NCI-H2227 (cell line): ENCODE data around the gene GET3.
"Not testable (repeated sequence)": the region's sequence is repeated elsewhere in the genome, so short reads cannot be mapped to it uniquely, and the experiment has no call there.

Experiments
- DNase-seq: peaks from one replicate; lab custom pipeline; 2025; ENCODE audit not compliant: unreplicated experiment; lab: John Stamatoyannopoulos, UW

Gene GET3

DNA sequence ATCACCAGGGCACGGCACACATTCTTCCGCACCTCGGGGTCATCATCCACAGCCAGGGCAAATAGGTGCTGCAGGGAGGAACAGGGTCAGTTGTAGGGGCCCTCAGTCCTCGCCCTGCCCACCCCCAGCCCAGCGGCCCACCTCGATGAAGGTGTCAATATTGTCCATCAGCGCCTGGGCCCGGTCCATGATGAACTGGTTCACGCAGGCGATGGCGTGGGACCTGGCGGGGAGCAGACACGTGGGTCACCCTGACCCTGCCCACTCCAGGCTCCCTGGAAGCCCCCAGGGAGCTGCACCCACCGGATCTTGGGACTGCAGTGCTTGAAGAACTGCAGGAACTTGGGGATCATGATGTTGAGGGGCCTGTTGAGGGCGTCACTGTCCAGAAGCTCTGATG, 22.2 kb upstream of the GET3 start:
- DNase-seq, result no peak

DNA sequence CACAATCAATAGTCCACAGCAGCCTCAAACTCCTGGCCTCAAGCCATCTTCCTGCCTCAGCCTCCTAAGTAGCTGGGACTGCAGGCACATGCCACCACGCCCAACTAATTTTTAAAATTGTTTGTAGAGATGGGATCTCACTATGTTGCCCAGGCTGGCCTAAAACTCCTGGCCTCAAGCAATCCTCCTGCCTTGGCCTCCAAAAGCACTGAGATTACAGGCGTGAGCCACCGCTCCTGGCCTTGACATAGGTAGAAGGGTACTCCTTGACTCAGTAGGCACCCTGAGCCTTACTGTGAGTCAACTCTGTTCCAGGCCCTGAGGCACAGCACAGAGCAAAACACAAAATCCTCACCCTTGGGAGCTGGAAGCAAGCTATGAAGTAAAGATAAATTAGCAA, 21.4 kb upstream of the GET3 start:
- no peak for DNase-seq

DNA sequence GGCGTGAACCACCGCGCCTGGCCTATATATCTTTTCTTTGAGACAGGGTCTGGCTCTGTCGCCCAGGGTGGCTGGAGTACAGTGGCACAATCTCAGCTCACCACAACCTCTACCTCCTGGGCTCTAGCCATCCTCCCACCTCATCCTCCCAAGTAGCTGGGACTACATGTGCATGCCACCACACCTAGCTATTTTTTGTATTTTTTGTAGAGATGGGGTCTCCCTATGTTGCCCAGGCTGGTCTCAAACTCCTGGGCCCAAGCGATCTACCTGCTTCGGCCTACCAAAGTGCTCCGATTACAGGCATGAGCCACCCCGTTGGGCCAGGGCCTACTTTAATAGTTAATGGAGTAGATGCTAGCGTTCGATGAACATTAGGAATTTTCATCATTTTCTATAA, 17.0 kb upstream of the GET3 start:
- DNase-seq, result no peak

DNA sequence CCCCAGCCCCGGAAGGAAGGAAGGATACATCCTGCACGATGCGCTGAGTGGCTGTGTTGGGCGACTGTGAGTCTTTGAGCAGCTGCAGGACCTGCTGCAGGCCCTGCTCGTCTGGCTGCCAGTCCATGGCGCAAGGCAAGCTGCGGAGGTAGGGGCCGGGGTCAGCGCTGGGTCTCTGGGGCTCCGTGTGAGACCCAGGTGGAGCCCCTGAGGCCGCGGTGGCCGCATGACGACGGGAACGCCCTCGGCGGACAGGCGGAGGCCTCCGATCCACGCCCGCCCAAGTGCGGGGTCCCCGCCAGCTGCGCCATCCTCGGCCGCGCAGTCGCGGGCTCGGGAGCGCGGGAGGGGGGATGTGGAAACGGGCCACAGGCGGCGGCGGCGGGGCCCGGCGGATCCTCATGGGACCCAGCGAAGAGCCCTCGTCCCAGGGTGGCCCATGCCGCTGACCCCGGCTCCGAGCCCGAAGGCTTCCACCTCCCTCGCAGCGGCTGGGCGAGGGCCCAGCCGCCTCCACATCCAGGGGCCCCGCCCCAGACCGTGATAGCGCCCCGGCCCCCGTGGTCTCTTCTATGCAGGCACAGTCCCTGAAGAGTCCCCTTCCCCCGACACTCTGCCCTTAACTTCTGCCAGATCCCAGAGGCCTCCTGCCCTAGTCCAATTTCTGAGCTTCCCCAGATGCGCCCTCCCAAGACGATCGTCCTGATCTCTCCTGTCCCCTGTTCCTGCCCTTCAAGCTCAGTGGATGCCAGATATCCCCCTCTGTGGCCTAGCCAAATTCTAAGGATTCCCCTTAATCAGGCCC, 16.2 kb upstream of the GET3 start:
- peak; percentile 53 for DNase-seq

DNA sequence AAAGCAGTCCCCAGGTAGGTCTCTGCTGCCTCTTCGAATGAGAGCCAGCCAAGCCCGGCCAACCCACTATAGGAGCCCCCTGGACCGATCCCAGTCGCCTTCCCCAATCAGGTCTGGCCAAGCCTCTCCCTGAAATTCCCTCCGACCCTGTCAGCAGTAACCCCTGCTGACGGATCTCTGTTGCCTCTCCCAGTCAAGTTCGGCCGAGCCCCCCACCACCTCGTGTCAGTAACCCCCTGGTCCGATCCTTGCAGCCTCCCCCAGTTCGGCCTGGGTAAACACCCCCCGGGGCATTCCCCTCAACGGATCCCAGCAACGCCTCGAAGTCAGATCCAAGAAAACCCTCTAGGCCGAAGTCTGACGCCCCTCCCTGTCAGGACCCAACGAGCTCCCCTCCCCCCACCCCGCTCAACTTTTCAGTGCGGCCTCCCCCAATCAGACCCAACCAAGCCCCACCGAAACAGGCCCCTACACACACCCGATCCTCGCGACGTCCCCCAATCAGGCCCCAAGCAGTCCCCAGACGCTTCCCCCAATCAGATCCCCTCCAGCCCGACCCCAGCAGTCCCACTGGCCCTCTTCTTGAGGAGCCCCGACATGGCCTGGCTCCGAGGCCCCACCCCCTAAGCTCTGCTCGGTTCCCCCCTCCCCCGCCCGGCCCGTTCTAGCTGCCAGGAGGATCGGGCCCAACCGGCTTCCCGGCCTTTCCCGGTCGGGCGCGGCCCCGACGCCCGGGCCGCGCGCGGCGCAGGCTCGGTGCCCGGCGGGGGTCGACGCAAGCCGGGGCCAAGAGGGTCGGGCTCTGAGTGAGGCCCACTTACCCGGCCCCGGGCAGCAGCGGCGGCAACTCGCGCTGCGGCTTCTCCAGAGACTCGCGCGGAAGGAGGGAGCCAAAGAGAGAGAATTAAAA, 15.4 kb upstream of the GET3 start:
- DNase-seq, result peak; percentile 78

DNA sequence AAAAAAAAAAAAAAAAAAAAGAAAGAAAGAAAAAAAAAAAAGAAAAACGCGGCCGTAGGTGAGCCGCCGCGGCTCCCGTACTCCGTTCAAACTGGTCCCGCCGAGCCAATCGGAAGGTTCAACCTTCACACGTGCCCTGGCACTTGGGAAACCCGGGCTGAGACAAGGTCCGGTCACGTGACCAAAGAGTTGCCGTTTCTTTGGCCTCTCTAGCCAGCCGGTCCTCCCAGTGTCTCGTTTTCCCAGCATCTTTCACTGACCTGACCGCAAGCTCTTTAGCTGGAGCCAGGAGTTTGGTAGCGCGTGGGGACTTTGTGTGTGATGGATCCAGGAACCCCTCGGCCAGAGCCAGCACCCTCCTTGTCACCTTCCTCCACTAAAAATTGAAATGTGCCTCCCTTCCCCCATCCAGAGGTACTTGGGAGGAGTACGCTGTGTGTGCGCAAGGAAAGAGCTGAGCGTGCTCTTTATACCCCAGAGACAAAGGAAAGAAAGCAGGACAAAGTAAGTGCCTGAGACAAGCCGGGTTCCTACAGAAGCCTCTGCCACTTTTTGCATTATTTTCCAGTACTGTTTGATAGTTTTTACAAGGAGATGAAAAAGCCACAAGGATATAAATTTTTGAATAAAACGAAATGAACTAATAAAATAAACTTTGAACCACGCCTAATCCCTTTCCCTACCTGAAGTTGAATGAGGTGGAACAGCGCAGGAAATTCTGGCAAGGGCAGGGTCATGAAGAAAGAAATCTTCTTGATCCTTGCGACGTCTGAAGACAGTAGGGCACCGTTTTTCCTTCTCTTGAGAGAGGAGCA, 14.5 kb upstream of the GET3 start:
- peak; percentile 98 for DNase-seq

GRCh38 chr19:12723381-12723640, 14.0 kb upstream of the GET3 start:
- DNase-seq, result no peak

DNA sequence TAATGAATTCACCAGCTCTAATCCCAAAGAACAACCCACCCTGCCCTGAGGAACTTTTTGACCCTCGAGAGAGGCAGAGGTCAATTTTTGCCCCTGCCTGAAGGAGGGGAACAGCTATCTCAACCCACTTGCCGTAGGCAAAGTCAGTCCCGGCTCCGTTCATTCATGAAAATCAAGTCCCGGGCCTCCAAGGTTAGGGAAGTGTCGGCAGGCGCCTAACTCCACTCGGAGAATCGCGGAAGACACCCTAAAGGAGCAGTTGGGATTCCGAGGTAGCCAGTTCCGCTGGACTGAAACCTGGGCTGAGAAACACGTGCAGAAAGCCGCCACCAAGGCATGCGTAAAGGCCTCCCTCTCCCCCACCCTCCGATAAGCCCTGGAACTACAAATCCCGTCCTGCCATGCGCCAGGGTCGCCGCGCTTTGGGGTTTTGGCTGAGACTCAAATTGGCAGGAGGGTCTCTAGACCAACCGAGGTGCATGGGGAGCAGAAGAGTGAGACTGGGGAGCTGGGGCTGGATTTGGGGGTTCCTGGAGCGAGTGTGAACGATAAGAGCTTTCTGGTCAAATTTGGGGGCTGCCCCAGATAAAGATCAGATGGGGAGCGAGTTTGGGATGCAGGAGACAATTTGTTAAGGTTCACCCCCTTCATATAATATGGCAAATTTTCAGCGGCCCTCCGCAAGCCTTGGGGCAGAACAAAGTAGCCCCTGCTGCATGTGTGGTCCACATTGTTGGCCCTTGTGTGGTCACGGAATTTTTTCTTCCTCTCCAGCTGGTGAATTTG, 13.5 kb upstream of the GET3 start, which contains the start of gene TNPO2:
TNPO2 (minus strand) TSS at position 292 of the 786 bp plus-strand sequence. CDS start 2,955 bp downstream, outside the sequence.
- peak; percentile 68 for DNase-seq

DNA sequence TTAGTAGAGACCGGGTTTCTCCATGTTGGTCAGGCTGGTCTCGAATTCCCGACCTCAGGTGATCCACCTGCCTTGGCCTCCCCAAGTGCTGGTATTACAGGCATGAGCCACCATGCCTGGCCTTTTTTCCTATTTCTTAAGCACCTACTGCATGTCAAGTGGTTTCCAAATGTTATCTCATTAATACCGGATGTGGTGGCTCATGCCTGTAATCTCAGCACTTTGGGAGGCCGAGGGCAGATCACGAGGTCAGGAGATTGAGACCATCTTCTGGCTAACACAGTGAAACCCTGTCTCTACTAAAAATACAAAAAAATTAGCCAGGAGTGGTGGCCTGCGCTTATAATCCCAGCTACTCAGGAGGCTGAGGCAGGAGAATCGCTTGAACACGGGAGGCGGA, 11.7 kb upstream of the GET3 start:
- DNase-seq, result not testable (repeated sequence)

GRCh38 chr19:12726988-12727316, 10.3 kb upstream of the GET3 start:
- no peak for DNase-seq

DNA sequence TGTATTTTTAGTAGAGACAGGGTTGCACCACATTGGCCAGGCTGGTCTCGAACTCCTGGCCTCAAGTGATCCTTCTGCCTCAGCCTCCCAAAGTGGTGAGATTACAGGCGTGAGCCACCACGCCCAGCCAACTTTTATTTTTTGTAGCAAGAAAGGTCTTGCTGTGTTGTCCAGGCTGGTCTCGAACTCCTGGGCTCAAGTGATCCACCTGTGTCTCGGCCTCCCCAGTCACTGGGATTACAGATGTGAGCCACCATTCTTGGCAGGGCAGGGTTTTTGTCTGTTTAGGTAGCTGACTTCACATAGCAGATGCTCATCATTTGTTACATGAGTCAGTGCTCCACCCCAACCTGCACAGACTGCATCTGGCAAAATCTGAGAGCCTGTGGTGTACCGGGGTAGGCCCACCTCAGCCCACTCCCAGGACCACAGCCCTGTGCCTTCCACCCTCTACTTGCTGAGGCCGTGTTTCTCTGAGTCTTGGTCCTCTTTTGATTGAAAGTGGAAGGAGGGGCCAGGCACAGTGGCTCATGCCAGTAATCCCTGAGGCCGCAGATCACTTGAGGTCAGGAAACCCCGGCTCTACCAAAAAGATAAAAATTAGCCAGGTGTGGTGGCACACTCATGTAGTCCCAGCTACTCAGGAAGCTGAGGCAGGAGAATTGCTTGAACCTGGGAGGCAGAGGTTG, 9.4 kb upstream of the GET3 start:
- DNase-seq, result no peak

DNA sequence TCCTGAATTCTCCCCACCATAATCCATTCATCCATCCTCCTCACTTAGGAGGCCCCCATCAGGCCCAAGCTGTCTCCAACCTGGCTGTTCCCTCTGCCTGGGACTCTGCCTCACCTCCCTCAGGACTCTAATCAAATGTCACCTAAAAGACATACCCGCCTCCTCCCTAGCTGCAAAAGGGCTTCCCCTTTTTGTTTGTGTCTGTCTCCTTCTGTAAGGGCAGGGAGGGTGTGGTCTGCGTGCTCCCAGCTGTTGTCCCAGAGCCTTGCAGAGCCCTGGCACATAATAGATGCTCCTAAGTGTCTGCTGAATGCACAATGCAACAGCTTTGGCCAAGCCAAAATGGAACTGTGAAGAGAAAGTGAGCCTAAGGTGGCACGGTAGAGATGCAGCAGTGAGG, 7.2 kb upstream of the GET3 start:
- DNase-seq, result no peak

DNA sequence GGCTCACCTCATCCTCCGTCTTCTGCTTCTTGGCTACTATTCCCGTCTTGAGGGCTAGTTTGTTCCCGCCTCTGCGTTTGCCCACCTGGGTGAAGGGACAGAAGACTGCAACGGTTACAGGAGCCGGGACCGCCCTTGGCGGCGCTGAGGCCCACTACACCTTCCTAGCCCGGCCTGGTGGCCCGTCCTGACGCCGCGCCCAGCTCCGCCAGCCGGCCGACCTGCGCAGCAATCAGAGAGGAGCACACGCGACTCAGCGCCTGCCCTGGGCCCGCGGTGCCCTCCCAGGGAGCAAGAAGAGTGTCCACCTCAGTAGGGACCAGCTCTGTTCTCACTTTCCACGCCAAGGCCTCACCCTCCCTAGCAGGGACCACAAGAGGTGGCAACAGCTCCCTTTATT, 6.0 kb upstream of the GET3 start:
- DNase-seq, result no peak

- no peak for DNase-seq
Observed at GRCh38 chr19:12733369-12734214, 3.7 kb upstream of the GET3 start.

GRCh38 chr19:12737835-12738351, 596 bp downstream of the GET3 start:
- DNase-seq, result no peak

GRCh38 chr19:12745166-12745897, 8.0 kb downstream of the GET3 start:
- DNase-seq, result no peak

GRCh38 chr19:12748489-12748888, 11.2 kb downstream of the GET3 start:
- no peak for DNase-seq

- DNase-seq, result peak; percentile 19
Observed at GRCh38 chr19:12749938-12750521, 12.7 kb downstream of the GET3 start.
